SK-N-SH treated with all-trans-retinoic acid at 6 μM for 48 hours (cell line): ENCODE measurements around the gene CPEB3.

Experiments
- ATAC-seq: fragments of 200-7000 bp; cut with Tn5 transposase; 3 replicates; pipeline ENCODE4 v1.9.1; 2020; ENCODE audit warnings: mild to moderate bottlenecking, moderate library complexity
- ARNTL ChIP-seq: fragments of 450-650 bp; formaldehyde crosslinking; IDR thresholded peaks from 2 replicates; pipeline ENCODE4 v1.5.0; 2020; ENCODE audit warnings: low read depth, mild to moderate bottlenecking, moderate library complexity, borderline replicate concordance
- BACH2 ChIP-seq: fragments of 250-450 bp; sonication (Bioruptor Pico); IDR thresholded peaks from 2 replicates; pipeline ENCODE4 v1.9.0; 2021; ENCODE audit warnings: mild to moderate bottlenecking, borderline replicate concordance
- CSDC2 ChIP-seq: fragments of 250-450 bp; sonication (Bioruptor Pico); IDR thresholded peaks from 2 replicates; pipeline ENCODE4 v1.5.0; 2020; ENCODE audit warnings: mild to moderate bottlenecking, moderate library complexity
- CSRNP3 ChIP-seq: fragments of 250-450 bp; sonication (Bioruptor Pico); IDR thresholded peaks from 2 replicates; pipeline ENCODE4 v1.5.1; 2021; ENCODE audit warnings: mild to moderate bottlenecking, moderate library complexity
- ESRRG ChIP-seq: fragments of 250-450 bp; sonication (Bioruptor Pico); IDR thresholded peaks from 2 replicates; pipeline ENCODE4 v1.6.1; 2021; ENCODE audit warnings: mild to moderate bottlenecking
- GLIS3 ChIP-seq: fragments of 250-450 bp; sonication (Bioruptor Pico); IDR thresholded peaks from 2 replicates; pipeline ENCODE4 v1.5.0; 2020; ENCODE audit warnings: mild to moderate bottlenecking, moderate library complexity
- ISL1 ChIP-seq: fragments of 250-450 bp; sonication (Bioruptor Pico); IDR thresholded peaks from 2 replicates; pipeline ENCODE4 v2.1.2; 2022; ENCODE audit warnings: mild to moderate bottlenecking, moderate library complexity
- OSR1 ChIP-seq: fragments of 250-450 bp; sonication (Bioruptor Pico); IDR thresholded peaks from 2 replicates; pipeline ENCODE4 v1.8.0; 2022; ENCODE audit warnings: moderate library complexity, mild to moderate bottlenecking, inconsistent platforms
- PPARA ChIP-seq: fragments of 250-450 bp; sonication (Bioruptor Pico); IDR thresholded peaks from 2 replicates; pipeline ENCODE4 v1.5.0; 2020; ENCODE audit warnings: mild to moderate bottlenecking, borderline replicate concordance
- SNAI2 ChIP-seq: fragments of 250-450 bp; sonication (Bioruptor Pico); IDR thresholded peaks from 2 replicates; pipeline ENCODE4 v1.5.0; 2020; ENCODE audit warnings: mild to moderate bottlenecking, moderate library complexity
- TCF4 ChIP-seq: fragments of 250-450 bp; sonication (Bioruptor Pico); IDR thresholded peaks from 2 replicates; pipeline ENCODE4 v1.8.0; 2021; ENCODE audit warnings: mild to moderate bottlenecking, moderate library complexity, borderline replicate concordance
- TOX ChIP-seq: fragments of 250-450 bp; sonication (Bioruptor Pico); IDR thresholded peaks from 2 replicates; pipeline ENCODE4 v1.8.0; 2021; ENCODE audit warnings: mild to moderate bottlenecking, moderate library complexity, borderline replicate concordance
- TSHZ2 ChIP-seq: fragments of 250-450 bp; sonication (Bioruptor Pico); IDR thresholded peaks from 2 replicates; pipeline ENCODE4 v1.5.0; 2020; ENCODE audit warnings: mild to moderate bottlenecking, moderate library complexity
- ZC3H10 ChIP-seq: fragments of 250-450 bp; sonication (Bioruptor Pico); IDR thresholded peaks from 2 replicates; pipeline ENCODE4 v1.5.1; 2021; ENCODE audit warnings: mild to moderate bottlenecking, moderate library complexity
- ZFP3 ChIP-seq: fragments of 250-450 bp; sonication (Bioruptor Pico); IDR thresholded peaks from 2 replicates; pipeline ENCODE4 v1.5.0; 2020; ENCODE audit warnings: mild to moderate bottlenecking, moderate library complexity
- ZNF565 ChIP-seq: fragments of 450-650 bp; formaldehyde crosslinking; conservative IDR thresholded peaks from 2 replicates; pipeline ENCODE4 v1.5.0; 2020; ENCODE audit warnings: low read depth, mild to moderate bottlenecking, moderate library complexity
- ZNF70 ChIP-seq: fragments of 450-650 bp; formaldehyde crosslinking; IDR thresholded peaks from 2 replicates; pipeline ENCODE4 v1.5.0; 2020; ENCODE audit warnings: mild to moderate bottlenecking, moderate library complexity
- ZNF8 ChIP-seq: fragments of 450-650 bp; formaldehyde crosslinking; IDR thresholded peaks from 2 replicates; pipeline ENCODE4 v1.5.0; 2020; ENCODE audit warnings: mild to moderate bottlenecking, moderate library complexity
- TF ChIP-seq, protein P1 (sequence below): fragments of 250-450 bp; sonication (Bioruptor Pico); IDR thresholded peaks from 2 replicates; pipeline ENCODE4 v1.8.0; 2020; ENCODE audit warnings: mild to moderate bottlenecking, moderate library complexity, borderline replicate concordance
- TF ChIP-seq, protein P2 (sequence below): fragments of 250-450 bp; sonication (Bioruptor Pico); IDR thresholded peaks from 2 replicates; pipeline ENCODE4 v1.5.1; 2020; ENCODE audit warnings: low read depth, mild to moderate bottlenecking, moderate library complexity

The CPEB3 gene

DNA sequence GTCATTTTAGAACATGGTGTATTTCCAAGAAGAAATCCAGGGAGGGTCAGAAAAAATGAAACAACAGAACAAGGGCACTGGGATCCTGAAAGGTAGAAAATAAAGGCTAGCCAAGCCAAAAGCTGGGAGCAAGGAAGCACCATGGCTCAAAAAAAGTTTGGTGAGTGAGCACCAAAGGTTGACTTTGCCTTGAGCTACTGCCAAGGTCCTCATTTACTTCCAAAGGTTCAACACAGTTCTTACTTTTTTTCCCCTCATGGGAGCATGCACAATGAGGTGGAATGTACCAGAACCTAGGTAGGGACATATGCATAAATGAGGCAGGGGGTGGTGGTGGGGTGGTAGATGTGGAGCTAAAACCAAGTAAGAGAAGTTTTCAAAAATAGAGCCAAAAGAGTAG, 182.8 kb downstream of the CPEB3 start:
- TF ChIP-seq TSHZ2: no peak
- no peak for TF ChIP-seq GLIS3 (CRISPR knock-in tag)
- no peak for TF ChIP-seq PPARA (CRISPR knock-in tag)
- TF ChIP-seq TCF4 (CRISPR knock-in tag): no peak
- TF ChIP-seq TOX (CRISPR knock-in tag): no peak
- TF ChIP-seq ZNF565: no peak
- no peak for TF ChIP-seq SNAI2 (CRISPR knock-in tag)
- no peak for TF ChIP-seq CSDC2 (CRISPR knock-in tag)
- TF ChIP-seq ESRRG: no peak
- TF ChIP-seq ZNF70: no peak
- no peak for TF ChIP-seq ZFP3
- TF ChIP-seq OSR1 (CRISPR knock-in tag): no peak
- TF ChIP-seq, protein P1, sequence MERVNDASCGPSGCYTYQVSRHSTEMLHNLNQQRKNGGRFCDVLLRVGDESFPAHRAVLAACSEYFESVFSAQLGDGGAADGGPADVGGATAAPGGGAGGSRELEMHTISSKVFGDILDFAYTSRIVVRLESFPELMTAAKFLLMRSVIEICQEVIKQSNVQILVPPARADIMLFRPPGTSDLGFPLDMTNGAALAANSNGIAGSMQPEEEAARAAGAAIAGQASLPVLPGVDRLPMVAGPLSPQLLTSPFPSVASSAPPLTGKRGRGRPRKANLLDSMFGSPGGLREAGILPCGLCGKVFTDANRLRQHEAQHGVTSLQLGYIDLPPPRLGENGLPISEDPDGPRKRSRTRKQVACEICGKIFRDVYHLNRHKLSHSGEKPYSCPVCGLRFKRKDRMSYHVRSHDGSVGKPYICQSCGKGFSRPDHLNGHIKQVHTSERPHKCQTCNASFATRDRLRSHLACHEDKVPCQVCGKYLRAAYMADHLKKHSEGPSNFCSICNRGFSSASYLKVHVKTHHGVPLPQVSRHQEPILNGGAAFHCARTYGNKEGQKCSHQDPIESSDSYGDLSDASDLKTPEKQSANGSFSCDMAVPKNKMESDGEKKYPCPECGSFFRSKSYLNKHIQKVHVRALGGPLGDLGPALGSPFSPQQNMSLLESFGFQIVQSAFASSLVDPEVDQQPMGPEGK (CRISPR knock-in tag): no peak
- no peak for TF ChIP-seq ZNF8 (CRISPR knock-in tag)

GRCh38 chr10:92103376-92104090, 187.3 kb downstream of the CPEB3 start:
- ATAC-seq: no peak
- TF ChIP-seq PPARA (CRISPR knock-in tag): no peak
- TF ChIP-seq TOX (CRISPR knock-in tag): no peak
- TF ChIP-seq ZNF70: no peak
- no peak for TF ChIP-seq ZC3H10 (CRISPR knock-in tag)
- no peak for TF ChIP-seq ISL1 (CRISPR knock-in tag)
- TF ChIP-seq, protein P2, sequence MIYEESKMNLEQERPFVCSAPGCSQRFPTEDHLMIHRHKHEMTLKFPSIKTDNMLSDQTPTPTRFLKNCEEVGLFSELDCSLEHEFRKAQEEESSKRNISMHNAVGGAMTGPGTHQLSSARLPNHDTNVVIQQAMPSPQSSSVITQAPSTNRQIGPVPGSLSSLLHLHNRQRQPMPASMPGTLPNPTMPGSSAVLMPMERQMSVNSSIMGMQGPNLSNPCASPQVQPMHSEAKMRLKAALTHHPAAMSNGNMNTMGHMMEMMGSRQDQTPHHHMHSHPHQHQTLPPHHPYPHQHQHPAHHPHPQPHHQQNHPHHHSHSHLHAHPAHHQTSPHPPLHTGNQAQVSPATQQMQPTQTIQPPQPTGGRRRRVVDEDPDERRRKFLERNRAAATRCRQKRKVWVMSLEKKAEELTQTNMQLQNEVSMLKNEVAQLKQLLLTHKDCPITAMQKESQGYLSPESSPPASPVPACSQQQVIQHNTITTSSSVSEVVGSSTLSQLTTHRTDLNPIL (CRISPR knock-in tag): no peak
- no peak for TF ChIP-seq ZNF565
- no peak for TF ChIP-seq ZNF8 (CRISPR knock-in tag)
- TF ChIP-seq GLIS3 (CRISPR knock-in tag): no peak
- TF ChIP-seq TCF4 (CRISPR knock-in tag): no peak
- TF ChIP-seq ARNTL (CRISPR knock-in tag): no peak
- no peak for TF ChIP-seq TSHZ2
- TF ChIP-seq, all 23 proteins: peak for 0

More for the DNA sequence above, 182.8 kb downstream of the CPEB3 start:
- ATAC-seq: no peak

DNA sequence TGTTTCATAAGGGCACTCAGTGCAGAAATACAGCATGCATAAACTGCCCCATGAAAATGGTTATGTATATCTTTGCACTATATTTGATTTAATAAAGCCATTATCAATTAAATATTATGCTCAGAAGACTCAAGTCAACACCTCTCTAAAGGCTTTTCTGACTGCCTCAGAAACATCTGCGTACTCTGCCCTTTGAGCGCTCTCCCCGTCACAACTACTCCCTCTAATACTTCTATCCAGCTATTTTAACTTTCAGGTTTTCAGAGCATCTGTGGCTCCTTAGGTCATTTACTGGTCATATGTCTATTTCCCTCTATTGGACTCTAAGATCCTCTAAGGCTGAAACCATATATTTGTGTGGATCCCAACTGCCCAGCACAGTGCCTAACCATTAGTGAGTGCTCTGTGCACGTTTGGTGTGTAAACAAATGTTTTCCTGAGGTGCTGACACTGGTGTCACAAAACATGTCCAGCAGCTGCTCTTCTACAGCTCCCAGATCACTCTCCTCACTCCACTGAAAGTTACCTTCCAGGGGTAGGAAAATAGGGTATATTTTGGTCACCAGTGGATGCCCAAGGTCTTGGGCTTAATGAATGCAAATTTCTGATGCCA, 188.2 kb downstream of the CPEB3 start:
- TF ChIP-seq CSRNP3 (CRISPR knock-in tag) (no peak), OSR1 (CRISPR knock-in tag) (no peak), SNAI2 (CRISPR knock-in tag) (no peak), ARNTL (CRISPR knock-in tag) (no peak), TOX (CRISPR knock-in tag) (no peak), TCF4 (CRISPR knock-in tag) (no peak), ISL1 (CRISPR knock-in tag) (no peak), PPARA (CRISPR knock-in tag) (no peak), ZNF8 (CRISPR knock-in tag) (no peak), GLIS3 (CRISPR knock-in tag) (no peak), BACH2 (CRISPR knock-in tag) (no peak)
- ATAC-seq: no peak
